Stimulated activated CD8-positive, alpha-beta memory T cell treated with anti-CD3 and anti-CD28 coated beads, Interleukin-2, amount 100 ng/mL, for 1 hour (primary cell): ENCODE measurements around the gene C5orf34.
A peak's percentile ranks its signal among the peaks of the same experiment; 100 is the strongest.
"Not testable (repeated sequence)": the region's sequence is repeated elsewhere in the genome, so short reads cannot be mapped to it uniquely, and the experiment has no call there.

Experiments
- DNase-seq, 2 donors: peaks; one replicate each; pipeline ENCODE4 v3.0.0-alpha.2; 2020; ENCODE audit warnings: low read depth in 2 of 2

The C5orf34 gene

GRCh38 chr5:43514816-43515677, at the start of gene C5orf34:
TSS of gene C5orf34 (minus strand) at chr5:43515148. CDS start at chr5:43509339, 5,809 bp downstream.
- peak; percentile 89 to 90 for DNase-seq

GRCh38 chr5:43564289-43564850, 49.4 kb upstream of the C5orf34 start:
- DNase-seq = no peak

GRCh38 chr5:43563321-43563720, 48.4 kb upstream of the C5orf34 start:
- DNase-seq = no peak

GRCh38 chr5:43561356-43561755, 46.4 kb upstream of the C5orf34 start:
- DNase-seq = no peak

DNA sequence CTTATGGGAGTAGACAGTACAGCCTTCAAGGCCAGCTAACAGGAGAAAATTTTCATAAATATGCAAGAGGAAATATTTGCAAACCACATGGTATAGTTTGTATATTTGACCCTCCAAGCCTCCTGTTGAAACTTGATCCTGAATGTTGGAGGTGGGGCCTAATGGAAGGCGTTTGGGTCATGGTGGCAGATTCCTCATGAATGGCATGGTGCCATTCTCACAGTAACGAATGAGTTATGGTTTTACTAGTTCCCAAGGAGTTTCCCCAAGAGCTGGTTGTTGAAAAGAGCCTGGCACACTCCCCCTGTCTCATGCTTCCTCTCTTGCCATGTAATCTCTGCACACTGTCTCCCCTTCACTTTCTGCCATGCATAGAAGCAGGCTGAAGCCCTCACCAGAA, 45.2 kb upstream of the C5orf34 start:
- DNase-seq = no peak

DNA sequence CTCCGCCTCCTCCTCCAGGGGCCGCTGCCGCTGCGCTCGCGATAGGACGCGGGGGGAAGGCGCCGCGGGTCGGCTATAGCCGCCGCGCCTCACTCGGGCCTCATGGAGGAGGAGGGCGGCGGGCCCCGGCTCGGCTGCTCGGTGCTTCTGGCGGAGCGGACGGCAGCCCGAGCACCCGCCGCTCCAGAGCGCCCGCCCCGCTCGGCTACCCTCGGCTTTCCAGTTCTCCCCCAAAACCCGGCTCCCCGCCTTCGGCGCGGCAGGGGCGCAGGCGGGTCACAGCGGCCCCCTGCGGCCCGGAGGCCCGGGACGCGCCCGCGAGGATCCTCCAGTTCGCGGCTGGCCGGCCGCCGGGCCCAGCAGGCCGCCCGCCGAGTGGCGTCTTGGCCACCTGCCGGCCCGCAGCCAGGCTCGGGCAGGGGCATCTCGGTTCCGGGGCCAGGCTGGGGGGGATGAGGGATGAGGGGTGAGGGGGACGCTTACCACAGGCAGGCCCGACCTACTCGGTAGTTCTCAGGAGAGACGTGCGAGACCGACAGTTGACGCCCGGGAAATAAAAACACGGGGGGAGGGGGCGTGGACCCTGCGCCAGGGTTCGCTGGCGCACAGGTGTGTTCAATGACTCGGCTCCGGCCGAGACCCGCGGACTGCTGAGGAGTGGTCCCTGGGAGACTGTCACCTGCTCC, 42.1 kb upstream of the C5orf34 start, which contains the start of gene PAIP1:
PAIP1 (minus strand) TSS at position 221 of the 686 bp plus-strand sequence. CDS start 231 bp downstream, outside the sequence.
- peak; percentile 54 to 65 for DNase-seq

DNA sequence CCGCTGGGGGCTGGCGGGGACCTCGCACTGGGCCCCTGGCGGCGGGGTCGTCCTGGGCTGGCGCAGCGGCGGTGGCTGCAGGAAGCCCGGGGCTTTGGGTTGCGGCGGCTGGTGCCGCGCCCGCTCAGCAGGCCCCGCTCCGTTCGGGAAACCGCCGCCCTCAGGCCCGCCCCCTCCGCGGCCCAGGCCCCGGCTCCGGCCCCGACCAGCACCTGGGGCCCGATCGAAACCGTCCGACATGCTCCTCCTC, 41.6 kb upstream of the C5orf34 start:
- not testable (repeated sequence) for DNase-seq

DNA sequence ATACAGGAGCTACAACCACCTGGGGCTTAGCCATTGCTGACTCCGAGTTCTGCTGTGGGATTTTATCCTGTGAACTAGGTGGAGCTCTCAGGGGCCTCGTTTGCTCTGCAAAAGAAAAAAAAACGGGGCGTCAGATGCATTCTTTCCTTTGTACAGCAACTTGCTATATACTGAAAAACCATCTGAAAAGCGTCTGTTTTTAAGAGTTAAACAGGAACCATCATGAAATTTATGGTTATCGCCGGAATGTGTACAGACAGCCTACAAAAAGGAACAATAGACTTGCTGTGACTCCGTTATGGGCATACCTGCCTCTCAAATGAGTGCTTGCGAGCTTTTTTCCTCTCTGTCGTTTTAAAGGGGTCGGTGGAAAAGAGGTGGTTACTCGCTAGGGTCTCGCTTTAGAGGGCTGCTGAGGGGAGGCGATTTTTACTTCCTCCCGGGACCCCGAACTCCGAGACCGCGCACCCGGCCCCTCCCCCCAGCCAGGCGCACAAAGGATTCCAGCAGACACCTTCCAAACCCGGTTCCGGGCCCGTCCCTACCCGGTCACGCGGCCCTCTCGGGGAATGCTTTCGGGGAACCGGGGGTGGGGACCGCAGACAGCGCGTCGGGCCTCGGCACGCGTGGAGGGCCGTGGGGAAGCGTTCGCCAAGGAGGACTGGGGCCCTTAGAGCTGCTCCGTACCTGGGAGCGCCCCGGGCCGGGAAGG, 41.1 kb upstream of the C5orf34 start:
- DNase-seq = peak; percentile 18 to 24

DNA sequence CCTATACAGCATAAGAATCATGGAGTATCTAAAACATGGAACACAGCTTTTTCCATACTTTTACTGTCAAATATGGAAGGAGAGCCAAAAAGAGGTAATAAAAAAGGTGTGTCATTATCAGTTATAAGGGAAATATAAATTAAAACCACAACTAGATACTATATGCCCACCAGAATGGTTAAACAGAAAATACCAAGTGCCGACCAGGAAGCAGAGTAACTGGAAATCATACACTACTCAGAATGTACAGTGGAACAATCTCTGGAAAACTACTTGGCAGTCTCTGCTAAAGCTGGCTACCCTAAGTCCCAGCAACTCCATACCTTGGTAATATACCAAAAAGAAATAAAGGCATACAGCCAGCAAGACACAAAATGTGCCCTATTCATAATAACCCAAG, 39.5 kb upstream of the C5orf34 start:
- DNase-seq = no peak

DNA sequence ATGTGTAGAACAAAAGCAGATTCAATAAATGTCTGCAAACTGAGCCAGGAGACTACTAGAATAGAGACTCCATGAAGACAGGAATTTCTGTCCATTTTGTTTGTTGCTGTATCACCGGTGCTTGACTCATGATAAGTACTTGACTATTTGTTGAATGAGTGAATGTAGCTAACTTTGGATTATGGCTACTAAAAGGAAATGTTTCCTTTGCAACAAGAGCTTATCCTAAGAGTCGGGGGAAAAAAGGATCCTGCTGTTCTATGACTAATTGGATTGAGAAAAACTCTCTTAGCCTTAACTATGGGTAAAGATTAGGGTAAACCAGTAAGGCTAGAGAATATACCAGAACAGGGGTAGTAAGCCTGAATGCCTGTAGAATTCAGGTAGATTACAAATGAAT, 38.4 kb upstream of the C5orf34 start:
- DNase-seq = no peak

- no peak for DNase-seq
Observed at GRCh38 chr5:43551731-43552130, 36.8 kb upstream of the C5orf34 start.

DNA sequence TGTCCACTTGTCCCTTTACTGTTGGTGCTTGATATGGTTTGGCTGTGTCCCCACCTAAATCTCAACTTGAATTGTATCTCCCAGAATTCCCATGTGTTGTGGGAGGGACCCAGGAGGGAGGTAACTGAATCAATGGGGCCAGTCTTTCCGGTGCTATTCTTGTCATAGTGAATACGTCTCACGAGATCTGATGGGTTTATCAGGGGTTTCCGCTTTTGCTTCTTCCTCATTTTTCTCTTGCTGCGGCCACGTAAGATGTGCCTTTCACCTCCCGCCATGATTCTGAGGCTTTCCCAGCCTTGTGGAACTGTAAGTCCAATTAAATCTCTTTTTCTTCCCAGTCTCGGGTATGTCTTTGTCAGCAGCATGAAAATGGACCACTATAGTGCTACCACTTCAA, 34.3 kb upstream of the C5orf34 start:
- not testable (repeated sequence) for DNase-seq

DNA sequence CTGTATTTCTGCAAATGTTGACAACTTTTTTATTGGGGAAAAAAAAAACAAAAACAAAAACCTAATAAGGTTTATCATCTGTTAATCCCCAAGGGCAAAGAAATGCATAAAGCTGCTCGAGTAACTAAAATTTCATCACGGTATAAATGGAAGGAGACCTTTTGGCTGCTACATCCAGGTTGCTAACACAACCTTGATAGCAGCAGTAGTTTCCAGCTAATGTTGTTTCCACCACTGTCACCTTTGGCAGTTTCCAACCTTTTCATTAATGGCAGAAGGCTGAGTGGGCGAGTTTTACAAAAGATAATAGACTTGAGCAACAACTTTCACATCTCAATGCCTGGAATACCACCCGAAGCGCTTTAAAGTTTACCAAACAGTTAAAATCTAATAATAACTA, 33.4 kb upstream of the C5orf34 start:
- DNase-seq = no peak

- DNase-seq = no peak
Observed at GRCh38 chr5:43547532-43547931, 32.6 kb upstream of the C5orf34 start.

DNA sequence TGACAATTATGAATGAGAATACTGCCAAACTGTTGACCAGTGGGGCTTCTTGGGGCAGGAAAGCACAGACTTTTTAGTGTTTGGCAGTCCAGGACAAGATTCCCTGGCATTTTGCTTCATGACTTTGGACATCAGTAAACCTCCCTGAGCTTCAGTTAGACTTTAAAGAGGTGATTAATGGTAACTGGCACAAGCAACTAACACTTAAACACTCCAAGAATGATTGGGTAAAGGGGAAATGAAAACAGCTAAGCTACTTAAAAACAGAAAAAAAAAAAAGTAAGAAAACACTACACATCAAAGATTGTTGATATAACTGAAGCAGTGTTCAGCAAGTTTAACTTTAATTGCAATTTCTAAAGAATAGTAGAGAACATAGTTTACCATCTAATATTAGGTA, 28.5 kb upstream of the C5orf34 start:
- no peak for DNase-seq

- no peak for DNase-seq
Observed at GRCh38 chr5:43540746-43541145, 25.8 kb upstream of the C5orf34 start.

- no peak for DNase-seq
Observed at GRCh38 chr5:43536972-43537371, 22.0 kb upstream of the C5orf34 start.

DNA sequence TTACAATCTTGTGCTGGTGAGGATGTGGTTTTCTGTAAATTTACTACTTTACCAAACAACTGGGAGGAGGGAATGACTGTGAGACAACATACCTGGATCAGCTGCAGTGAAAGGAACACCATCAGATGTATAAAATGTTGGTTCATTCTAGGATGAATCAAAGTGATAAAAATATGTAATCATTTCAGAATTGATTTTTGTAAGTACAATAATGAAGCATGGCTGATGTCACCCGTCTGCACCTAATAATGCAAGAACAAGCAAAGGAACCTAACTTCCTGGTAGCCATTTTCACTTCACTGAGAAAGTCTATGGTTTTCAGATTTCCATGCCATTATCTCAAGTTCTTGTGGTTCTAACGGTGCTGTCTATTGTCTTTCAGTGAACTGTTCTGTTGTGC, 18.7 kb upstream of the C5orf34 start:
- no peak for DNase-seq

DNA sequence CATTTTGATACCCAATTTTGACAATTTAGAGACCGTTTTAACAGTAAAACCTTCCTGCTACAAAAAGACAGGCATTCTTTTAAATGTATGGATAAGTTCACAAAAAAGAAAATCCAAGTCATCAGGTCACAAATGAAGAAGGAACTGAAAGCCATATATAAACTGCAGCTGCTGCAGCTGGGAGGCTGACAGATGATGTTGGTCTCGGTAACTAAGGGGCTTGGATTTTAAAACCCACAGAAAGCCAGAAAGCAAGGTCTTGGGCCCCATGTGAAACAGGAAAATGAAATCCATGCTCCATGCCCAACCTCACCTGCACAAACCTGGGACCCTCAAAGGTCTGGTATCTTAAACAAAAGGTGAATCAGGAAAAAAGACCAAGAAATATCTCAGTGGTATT, 15.7 kb upstream of the C5orf34 start:
- no peak for DNase-seq

GRCh38 chr5:43523662-43524072, 8.7 kb upstream of the C5orf34 start:
- DNase-seq = no peak

- no peak for DNase-seq
Observed at GRCh38 chr5:43520615-43521014, 5.7 kb upstream of the C5orf34 start.

DNA sequence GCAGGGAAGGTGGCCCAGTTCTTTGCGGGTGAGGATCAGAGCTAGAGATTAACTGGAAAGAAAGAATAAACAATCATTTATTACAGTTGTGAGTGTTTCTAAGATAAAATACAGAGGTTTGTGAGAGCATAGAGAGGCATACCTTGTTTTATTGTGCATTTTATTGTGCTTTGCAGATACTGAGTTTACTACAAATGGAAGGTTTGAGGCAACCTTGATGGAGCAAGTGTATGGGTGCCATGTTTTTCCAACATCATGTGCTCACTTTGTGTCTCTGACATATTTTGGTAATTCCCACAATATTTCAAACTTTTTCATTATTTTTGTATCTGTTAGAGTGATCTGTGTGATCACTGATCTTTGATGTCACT, 715 bp upstream of the C5orf34 start:
- no peak for DNase-seq

GRCh38 chr5:43514471-43514815, 505 bp downstream of the C5orf34 start:
- no peak for DNase-seq
